OCI-LY7 (cell line): ENCODE data around the gene PTGER2.

Experiments
- CTCF ChIP-seq: fragments of 200-600 bp; sonication (generic); conservative IDR thresholded peaks from 2 replicates; pipeline ENCODE4 v1.5.1; 2014; ENCODE audit warnings: mild to moderate bottlenecking, antibody characterized with exemption, low read length, moderate library complexity, mixed read lengths
- EZH2phosphoT487 ChIP-seq: fragments of 200-600 bp; sonication (generic); IDR thresholded peaks from 2 replicates; pipeline ENCODE4 v1.6.1; 2018; ENCODE audit warnings: low read depth, borderline replicate concordance, mild to moderate bottlenecking, mixed run types, antibody characterized with exemption, low read length, moderate library complexity, mixed read lengths

DNA sequence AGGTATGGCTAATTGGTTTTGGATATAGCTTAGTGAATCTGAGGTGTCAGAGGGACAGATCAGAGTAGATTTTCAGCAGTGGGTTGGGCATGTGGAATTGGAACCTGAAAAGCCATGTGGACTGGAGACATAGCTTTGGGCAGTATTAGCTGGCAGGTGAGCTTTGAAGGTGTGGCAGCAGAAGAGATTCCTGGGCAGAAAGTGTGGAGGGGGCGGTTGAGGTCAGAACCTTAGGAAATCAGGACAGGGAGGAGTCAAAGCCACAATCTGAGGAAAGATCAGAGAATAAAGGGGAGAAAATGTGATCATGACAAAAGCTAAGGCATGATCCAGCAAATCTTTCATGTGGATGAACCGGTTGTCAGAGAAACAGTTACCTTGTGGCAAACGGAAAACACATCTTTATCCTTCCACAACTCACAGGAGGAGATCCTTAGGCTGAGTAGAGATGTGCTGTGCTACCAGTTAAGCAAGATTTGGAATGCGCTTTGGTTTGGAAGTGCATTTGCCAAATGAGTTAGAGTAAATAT, 56.4 kb downstream of the PTGER2 start:
- TF ChIP-seq CTCF (no peak), EZH2phosphoT487 (no peak)
